HEK293T (cell line): ENCODE measurements around the gene RASD2.
"Not testable (repeated sequence)": the region's sequence is repeated elsewhere in the genome, so short reads cannot be mapped to it uniquely, and the experiment has no call there.

Experiments
- CTCF ChIA-PET: fragments of 350-600 bp; formaldehyde crosslinking; extraction: SDS; loops from one replicate; lab custom pipeline; 2021; ENCODE audit warnings: antibody characterized with exemption, inconsistent platforms; lab: Yijun Ruan, JAX
- POLR2A ChIA-PET: fragments of 350-600 bp; formaldehyde crosslinking; extraction: SDS; loops from one replicate; lab custom pipeline; 2020; ENCODE audit warnings: antibody characterized with exemption, inconsistent platforms; lab: Yijun Ruan, JAX
- DNase-seq: peaks from one replicate; pipeline ENCODE4 v3.0.0; 2012; ENCODE audit warnings: mixed read lengths; ENCODE audit errors: extremely low spot score
- ARNT ChIP-seq: fragments of 450-650 bp; IDR thresholded peaks from 2 replicates; pipeline ENCODE4 v1.6.1; 2017; ENCODE audit warnings: mild to moderate bottlenecking
- BHLHE40 ChIP-seq: fragments of 450-650 bp; IDR thresholded peaks from 2 replicates; pipeline ENCODE4 v1.6.1; 2016; ENCODE audit warnings: mild to moderate bottlenecking, moderate library complexity, borderline replicate concordance
- CTBP1 ChIP-seq: fragments of 450-650 bp; IDR thresholded peaks from 2 replicates; pipeline ENCODE4 v1.6.1; 2016; ENCODE audit warnings: borderline replicate concordance
- ELF4 ChIP-seq: fragments of 450-650 bp; IDR thresholded peaks from 2 replicates; pipeline ENCODE4 v1.6.1; 2017; ENCODE audit warnings: antibody characterized with exemption
- FOXA1 ChIP-seq: fragments of 450-650 bp; IDR thresholded peaks from 2 replicates; pipeline ENCODE4 v1.6.1; 2016; ENCODE audit warnings: mild to moderate bottlenecking
- FOXK2 ChIP-seq: fragments of 450-650 bp; IDR thresholded peaks from 2 replicates; pipeline ENCODE4 v1.6.1; 2016; ENCODE audit warnings: mild to moderate bottlenecking
- FOXM1 ChIP-seq: fragments of 450-650 bp; IDR thresholded peaks from 2 replicates; pipeline ENCODE4 v1.6.1; 2017; ENCODE audit warnings: mild to moderate bottlenecking, borderline replicate concordance
- HDGF ChIP-seq: fragments of 450-650 bp; IDR thresholded peaks from 2 replicates; pipeline ENCODE4 v1.6.1; 2017; ENCODE audit warnings: antibody characterized with exemption, borderline replicate concordance
- L3MBTL2 ChIP-seq: fragments of 450-650 bp; conservative IDR thresholded peaks from 2 replicates; pipeline ENCODE4 v1.6.1; 2016; ENCODE audit warnings: mild to moderate bottlenecking
- LEF1 ChIP-seq: fragments of 450-650 bp; IDR thresholded peaks from 2 replicates; pipeline ENCODE4 v1.6.1; 2017; ENCODE audit warnings: mild to moderate bottlenecking, borderline replicate concordance
- NFRKB ChIP-seq: fragments of 450-650 bp; IDR thresholded peaks from 2 replicates; pipeline ENCODE4 v1.6.1; 2016; ENCODE audit warnings: mild to moderate bottlenecking, moderate library complexity
- SP1 ChIP-seq: fragments of 450-650 bp; IDR thresholded peaks from 2 replicates; pipeline ENCODE4 v1.6.1; 2017
- SUZ12 ChIP-seq: fragments of 450-650 bp; IDR thresholded peaks from 2 replicates; pipeline ENCODE4 v1.6.1; 2016; ENCODE audit warnings: mild to moderate bottlenecking
- TARDBP ChIP-seq: fragments of 450-650 bp; IDR thresholded peaks from 2 replicates; pipeline ENCODE4 v1.6.1; 2016
- ZNF384 ChIP-seq: fragments of 450-650 bp; IDR thresholded peaks from 2 replicates; pipeline ENCODE4 v1.6.1; 2016
- TF ChIP-seq, protein P1 (sequence below): fragments of 450-650 bp; IDR thresholded peaks from 2 replicates; pipeline ENCODE4 v1.6.1; 2016

Gene RASD2

DNA sequence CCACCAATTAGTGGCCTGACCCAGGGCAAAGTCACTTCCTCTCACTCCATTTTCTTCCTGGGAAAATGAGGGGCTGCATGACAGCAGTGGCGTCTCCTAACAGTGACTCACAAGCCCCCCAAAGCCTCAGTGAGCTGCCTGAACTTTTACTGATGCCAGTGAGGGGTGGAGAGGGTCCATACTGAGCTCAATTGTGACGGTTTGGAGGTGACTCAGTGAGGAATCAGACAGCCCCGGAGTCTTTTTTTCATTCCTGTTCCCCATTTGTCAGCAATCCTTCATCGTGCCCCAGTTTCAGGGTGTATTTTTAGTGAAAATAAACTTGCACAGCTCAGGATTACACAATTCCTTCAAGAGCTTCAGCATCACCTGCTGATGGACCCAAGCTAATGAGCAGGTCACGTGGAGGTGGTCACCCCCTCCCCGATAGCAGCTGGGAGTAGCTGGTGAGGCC is 30.1 kb upstream of the RASD2 start:
- POLR2A ChIA-PET: no interaction called here
- CTCF ChIA-PET: interaction anchor here (0.6 to 1.4 kb wide), 2 partner anchors 11 to 20 kb away, joined by 3 to 4 read pairs; no protein-coding TSS in a partner anchor

DNA sequence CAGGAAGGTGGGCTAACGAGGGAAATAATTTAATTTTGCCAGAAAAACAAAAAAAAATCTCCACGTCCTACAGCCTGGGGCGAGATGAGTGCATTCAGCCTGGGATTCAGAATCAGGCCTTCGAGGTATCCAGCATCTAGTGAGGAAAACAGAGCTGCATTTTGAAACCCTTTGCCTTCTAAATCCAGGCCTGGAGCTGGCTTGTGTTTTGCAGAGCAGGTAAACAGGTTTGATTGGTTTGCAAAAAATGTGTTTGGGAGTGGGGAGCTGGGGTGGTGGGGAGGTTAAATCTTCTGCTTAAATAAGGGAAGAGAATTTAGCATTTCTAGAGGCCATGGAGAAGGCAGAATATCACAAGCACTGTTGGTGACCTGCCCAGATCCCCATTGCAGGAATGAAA is 29.7 kb upstream of the RASD2 start:
- ChIA-PET CTCF (interaction anchor here (1.4 kb wide), 1 partner anchor 10 kb away, joined by 4 read pairs; no protein-coding TSS in a partner anchor), POLR2A (no interaction called here)
- TF ChIP-seq BHLHE40: no peak
- no peak for TF ChIP-seq FOXM1
- no peak for TF ChIP-seq ARNT
- TF ChIP-seq L3MBTL2: no peak
- TF ChIP-seq LEF1: no peak
- no peak for TF ChIP-seq ZNF384
- TF ChIP-seq SP1: no peak
- TF ChIP-seq FOXK2: no peak
- no peak for TF ChIP-seq CTBP1
- no peak for TF ChIP-seq SUZ12
- no peak for TF ChIP-seq ELF4
- TF ChIP-seq NFRKB: no peak
- TF ChIP-seq FOXA1: no peak
- TF ChIP-seq, protein P1, sequence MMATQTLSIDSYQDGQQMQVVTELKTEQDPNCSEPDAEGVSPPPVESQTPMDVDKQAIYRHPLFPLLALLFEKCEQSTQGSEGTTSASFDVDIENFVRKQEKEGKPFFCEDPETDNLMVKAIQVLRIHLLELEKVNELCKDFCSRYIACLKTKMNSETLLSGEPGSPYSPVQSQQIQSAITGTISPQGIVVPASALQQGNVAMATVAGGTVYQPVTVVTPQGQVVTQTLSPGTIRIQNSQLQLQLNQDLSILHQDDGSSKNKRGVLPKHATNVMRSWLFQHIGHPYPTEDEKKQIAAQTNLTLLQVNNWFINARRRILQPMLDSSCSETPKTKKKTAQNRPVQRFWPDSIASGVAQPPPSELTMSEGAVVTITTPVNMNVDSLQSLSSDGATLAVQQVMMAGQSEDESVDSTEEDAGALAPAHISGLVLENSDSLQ: no peak
- no peak for TF ChIP-seq HDGF
- TF ChIP-seq TARDBP: no peak
- no peak for DNase-seq

More for the DNA sequence above, 30.1 kb upstream of the RASD2 start:
- no peak for TF ChIP-seq LEF1
- TF ChIP-seq ARNT: no peak
- TF ChIP-seq CTBP1: no peak
- no peak for TF ChIP-seq BHLHE40
- TF ChIP-seq TARDBP: no peak
- no peak for TF ChIP-seq SP1
- TF ChIP-seq, protein P1: no peak
- TF ChIP-seq FOXK2: no peak
- no peak for TF ChIP-seq FOXA1
- no peak for DNase-seq

DNA sequence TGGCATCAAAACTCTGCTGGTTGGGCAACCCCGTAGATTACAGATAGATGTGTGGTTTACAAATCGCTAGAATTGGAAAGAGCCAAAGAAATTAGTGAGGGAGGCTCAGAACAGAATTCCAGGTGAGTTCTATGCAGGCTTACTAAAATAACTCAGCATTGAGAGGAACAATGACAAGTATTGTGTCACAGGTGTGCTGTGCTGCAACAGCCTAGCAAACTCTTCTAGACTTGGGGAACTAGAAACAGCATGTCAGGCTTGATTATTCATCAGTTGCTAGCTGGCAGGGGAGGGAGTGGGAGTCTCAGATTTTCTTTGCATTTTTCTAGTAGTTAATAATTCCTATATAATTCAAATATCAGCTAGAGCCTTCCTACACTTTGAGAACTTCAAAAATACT is 26.3 kb upstream of the RASD2 start:
- TF ChIP-seq ARNT: no peak
- no peak for TF ChIP-seq HDGF
- TF ChIP-seq NFRKB: no peak
- TF ChIP-seq, protein P1: no peak
- TF ChIP-seq SP1: no peak
- TF ChIP-seq L3MBTL2: no peak
- TF ChIP-seq SUZ12: no peak
- no peak for TF ChIP-seq TARDBP
- no peak for TF ChIP-seq ZNF384
- TF ChIP-seq CTBP1: no peak
- TF ChIP-seq FOXM1: no peak
- TF ChIP-seq BHLHE40: no peak
- no peak for TF ChIP-seq FOXA1
- no peak for TF ChIP-seq ELF4
- TF ChIP-seq LEF1: no peak
- TF ChIP-seq FOXK2: no peak
- ChIA-PET CTCF (no interaction called here), POLR2A (no interaction called here)
- no peak for DNase-seq

DNA sequence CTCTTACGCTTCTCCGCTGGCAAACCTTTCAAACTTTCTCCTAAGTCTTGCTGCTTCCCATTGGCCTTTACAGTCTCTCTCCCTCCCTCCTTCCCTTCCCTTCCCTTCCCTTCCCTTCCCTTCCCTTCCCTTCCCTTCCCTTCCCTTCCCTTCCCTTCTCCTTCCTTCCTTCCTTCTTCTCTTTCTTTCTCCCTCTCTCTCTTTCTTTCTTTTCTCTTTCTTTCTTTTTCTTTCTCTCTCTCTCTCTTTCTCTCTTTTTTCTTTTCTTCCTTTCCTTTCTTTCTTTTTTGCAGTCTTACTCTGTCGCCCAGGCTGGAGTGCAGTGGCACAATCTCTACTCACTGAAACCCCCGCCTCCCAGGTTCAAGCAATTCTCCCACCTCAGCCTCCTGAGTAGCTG is 24.7 kb upstream of the RASD2 start:
- CTCF ChIA-PET, DNase-seq, POLR2A ChIA-PET: not testable (repeated sequence)

DNA sequence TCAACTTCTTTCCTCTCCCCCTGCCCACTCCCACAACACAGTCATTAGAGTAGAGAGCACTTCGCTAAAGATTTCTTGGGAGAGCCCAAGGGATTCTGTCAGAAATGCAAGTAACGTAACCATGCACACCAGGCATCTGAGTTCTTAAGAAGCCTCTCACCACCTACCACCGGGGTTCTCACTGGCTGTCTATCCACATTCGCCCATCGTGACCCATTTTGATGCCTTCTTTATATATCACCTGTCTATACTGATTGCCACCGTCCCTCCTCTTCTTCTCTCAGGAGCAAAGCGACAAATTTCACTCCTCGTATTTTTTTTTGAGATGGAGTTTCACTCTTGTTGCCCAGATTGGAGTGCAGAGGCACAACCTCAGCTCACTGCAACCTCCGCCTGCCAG is 23.9 kb upstream of the RASD2 start:
- ChIA-PET POLR2A (no interaction called here), CTCF (no interaction called here)
- no peak for DNase-seq
- TF ChIP-seq FOXA1 (no peak), SUZ12 (no peak), ELF4 (no peak)
- TF ChIP-seq, protein P1: no peak

DNA sequence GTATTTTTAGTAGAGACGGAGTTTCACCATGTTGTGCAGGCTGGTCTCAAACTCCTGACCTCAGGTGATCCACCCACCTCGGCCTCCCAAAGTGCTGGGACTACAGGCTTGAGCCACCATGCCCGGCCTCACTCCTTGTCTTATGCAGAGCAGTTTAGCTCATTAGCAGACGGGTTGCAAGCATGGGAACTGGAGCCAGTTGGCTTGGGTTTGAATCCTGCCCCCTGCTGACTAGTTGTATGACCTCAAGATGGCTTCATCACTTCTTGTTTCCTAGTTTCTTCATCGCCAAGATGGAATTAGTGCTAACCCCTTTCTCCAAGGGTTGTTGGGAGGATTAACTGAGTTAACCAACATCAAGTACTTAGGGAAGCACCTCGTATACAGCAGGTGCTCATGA is 23.4 kb upstream of the RASD2 start:
- TF ChIP-seq, protein P1: no peak
- TF ChIP-seq FOXA1: no peak
- TF ChIP-seq BHLHE40: no peak
- TF ChIP-seq ELF4: no peak
- no peak for TF ChIP-seq CTBP1
- TF ChIP-seq L3MBTL2: no peak
- TF ChIP-seq NFRKB: no peak
- TF ChIP-seq ARNT: no peak
- TF ChIP-seq FOXK2: no peak
- no peak for TF ChIP-seq TARDBP
- POLR2A ChIA-PET: no interaction called here
- CTCF ChIA-PET: no interaction called here
- DNase-seq: no peak
